C4-2B (cell line): ENCODE measurements around the gene ATAD2B.

ENCODE experiments used
- CTCF ChIP-seq: fragments of 450-650 bp; conservative IDR thresholded peaks from 2 replicates; pipeline ENCODE4 v1.5.1; 2017; ENCODE audit warnings: mild to moderate bottlenecking
- ZFX ChIP-seq: fragments of 450-650 bp; IDR thresholded peaks from 2 replicates; pipeline ENCODE4 v1.6.1; 2017

DNA sequence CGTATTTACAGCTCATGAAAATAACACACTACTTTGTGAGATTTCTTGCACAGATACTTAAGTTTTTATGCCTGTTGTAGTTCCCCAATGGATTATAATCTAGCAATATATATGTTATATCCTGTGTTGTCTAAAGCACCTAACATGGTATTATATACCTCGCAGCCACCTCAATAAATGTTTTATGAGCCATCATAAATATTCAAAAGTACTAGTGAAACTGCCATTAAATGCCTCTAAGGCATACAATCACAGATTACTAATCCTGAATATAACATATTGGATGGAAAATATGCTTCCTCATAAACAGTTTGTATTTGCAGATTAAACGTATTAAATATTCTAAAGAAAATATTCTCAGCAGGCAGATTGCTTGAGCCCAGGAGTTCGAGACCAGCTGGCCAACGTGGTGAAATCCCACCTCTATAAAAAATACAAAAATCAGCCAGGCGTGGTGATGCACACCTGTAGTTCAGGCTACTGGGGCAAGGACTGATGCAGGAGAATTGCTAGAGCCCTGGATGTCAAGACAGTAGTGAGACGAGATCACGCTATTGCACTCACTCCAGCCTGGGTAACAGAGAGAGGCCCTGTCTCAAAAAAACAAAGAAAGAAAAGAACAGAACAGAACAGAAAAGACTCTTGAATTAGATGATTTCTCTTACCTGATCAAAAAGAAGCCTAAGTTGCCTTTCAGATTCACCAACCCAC, 64.1 kb downstream of the ATAD2B start:
- TF ChIP-seq CTCF (no peak), ZFX (no peak)
